SK-N-MC (cell line): ENCODE results near the gene VMP1.

Source experiments
- EZH2 ChIP-seq: fragments of 200-600 bp; sonication (generic); IDR thresholded peaks from one replicate; pipeline ENCODE4 v1.6.1; 2017; ENCODE audit warnings: antibody characterized with exemption
- FOXP2 ChIP-seq: optimal IDR thresholded peaks from 2 replicates; pipeline ENCODE3; 2011; ENCODE audit warnings: mild to moderate bottlenecking, moderate library complexity; ENCODE audit not compliant: insufficient read depth; ENCODE audit errors: extremely low read length, control extremely low read depth
- POLR2AphosphoS5 ChIP-seq: IDR thresholded peaks from 2 replicates; pipeline ENCODE4 v1.6.1; 2012; ENCODE audit warnings: mild to moderate bottlenecking, low read depth, low read length, borderline replicate concordance

DNA sequence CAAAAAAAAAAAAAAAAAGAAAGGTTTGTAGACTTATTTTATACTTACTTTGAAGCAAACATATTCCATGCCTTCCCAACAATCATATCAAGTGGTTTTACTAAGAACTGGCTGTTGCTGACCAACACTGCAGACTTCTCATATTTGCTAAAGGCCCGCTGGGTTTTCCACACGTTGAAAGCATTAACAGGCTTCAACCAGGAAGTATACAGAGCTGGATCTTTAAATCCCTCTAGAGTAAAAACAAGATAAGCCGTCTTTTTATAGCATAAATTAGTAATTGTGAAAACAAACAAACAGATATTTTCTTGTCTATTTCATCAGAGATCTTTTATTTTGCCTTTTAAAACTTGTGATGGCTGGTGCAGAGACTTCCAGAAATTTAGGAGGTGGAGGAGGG, 156.2 kb downstream of the VMP1 start:
- TF ChIP-seq POLR2AphosphoS5 = no peak
- TF ChIP-seq EZH2 = no peak
- no peak for TF ChIP-seq FOXP2
